GM13977 (cell line): ENCODE measurements around the gene ST6GAL1.
A peak's percentile ranks its signal among the peaks of the same experiment; 100 is the strongest.

Experiments
- DNase-seq: peaks from one replicate; pipeline ENCODE4 v3.0.0; 2012; ENCODE audit warnings: low spot score
- in situ Hi-C: fragments of 300-500 bp; cut with MboI; formaldehyde crosslinking; loops from one replicate; pipeline ENCODE4 v1.12.0; 2022; ENCODE audit warnings: low sequenced_read_pairs, low pct_unique_long_range_greater_than_20kb, mixed read lengths, inconsistent platforms; ENCODE audit not compliant: unreplicated experiment
- TF ChIP-seq, protein P1 (sequence below): IDR thresholded peaks from 2 replicates; pipeline ENCODE4 v1.5.1; 2012; ENCODE audit warnings: mild to moderate bottlenecking, control low read depth; ENCODE audit not compliant: insufficient read depth; ENCODE audit errors: extremely low read depth, missing control alignments

Gene ST6GAL1

DNA sequence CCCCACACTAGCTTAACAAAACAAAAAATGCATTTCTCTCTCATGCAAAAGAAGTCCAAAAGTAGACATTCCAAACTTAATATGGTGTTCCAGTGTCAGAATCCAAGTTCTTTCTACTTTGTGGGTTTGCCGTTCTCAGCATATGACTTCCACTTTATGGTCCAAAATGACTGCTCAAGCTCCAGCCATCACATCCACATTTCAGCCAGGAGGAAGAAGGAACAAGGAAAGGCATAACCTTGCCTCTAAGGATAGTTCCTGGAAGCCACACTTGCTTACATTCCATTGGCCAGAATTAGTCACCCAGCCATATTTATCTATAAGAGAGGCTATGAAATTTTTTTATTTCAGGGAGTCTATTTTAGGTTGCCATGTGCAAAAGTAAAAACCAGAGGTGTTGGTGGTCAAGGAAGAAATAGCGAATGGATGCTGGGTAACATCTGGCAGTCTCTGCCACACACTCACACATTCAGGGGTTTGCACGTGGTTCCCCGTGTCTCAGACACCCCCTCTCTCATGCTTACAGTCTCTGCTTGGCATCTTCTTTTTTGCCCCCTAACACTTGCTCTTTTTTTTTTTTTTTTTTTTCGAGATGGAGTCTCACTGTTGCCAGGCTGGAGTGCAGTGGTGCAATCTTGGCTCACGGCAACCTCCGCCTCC is 139.7 kb downstream of the ST6GAL1 start:
- TF ChIP-seq, protein P1, sequence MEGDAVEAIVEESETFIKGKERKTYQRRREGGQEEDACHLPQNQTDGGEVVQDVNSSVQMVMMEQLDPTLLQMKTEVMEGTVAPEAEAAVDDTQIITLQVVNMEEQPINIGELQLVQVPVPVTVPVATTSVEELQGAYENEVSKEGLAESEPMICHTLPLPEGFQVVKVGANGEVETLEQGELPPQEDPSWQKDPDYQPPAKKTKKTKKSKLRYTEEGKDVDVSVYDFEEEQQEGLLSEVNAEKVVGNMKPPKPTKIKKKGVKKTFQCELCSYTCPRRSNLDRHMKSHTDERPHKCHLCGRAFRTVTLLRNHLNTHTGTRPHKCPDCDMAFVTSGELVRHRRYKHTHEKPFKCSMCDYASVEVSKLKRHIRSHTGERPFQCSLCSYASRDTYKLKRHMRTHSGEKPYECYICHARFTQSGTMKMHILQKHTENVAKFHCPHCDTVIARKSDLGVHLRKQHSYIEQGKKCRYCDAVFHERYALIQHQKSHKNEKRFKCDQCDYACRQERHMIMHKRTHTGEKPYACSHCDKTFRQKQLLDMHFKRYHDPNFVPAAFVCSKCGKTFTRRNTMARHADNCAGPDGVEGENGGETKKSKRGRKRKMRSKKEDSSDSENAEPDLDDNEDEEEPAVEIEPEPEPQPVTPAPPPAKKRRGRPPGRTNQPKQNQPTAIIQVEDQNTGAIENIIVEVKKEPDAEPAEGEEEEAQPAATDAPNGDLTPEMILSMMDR = no peak
- in situ Hi-C loops = no loop called here
- DNase-seq = no peak

DNA sequence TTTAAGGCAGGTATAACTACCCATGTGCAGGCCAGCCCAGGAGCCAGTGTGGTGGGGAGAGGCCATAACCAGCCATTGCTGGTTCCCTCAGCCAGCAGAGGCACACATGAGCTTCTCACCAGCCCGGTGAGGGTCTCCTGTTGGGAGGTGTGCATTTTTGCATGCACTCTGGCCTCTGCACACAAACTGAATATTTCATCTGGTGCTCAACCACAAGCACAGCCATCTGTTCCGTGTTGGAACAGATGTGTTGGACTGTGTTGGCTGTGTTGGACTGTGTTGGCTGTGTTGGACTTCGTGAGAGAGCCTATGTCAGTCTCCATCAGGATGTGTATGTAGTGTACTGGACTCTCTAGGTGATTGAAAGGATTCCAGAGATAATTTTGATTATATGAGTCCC is 141.8 kb downstream of the ST6GAL1 start:
- TF ChIP-seq, protein P1 = no peak
- DNase-seq = no peak
- in situ Hi-C loops = no loop called here

DNA sequence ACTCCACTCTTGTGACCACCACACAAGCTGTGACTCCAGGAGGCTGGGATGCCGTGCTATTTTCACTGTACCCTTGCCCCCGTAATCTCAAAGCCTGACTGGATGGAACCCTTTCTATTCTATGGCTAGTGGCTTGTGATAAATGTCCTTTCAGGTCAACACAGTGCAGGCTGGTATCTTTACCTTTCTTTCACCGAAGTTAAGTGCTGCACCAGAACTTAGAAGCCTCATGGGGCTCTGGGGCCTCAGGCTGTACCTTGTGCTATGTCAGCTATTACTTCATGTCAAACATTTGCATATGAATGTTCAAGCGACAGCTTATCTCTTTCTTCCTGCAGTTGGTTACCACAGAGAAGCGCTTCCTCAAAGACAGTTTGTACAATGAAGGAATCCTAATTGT is 142.2 kb downstream of the ST6GAL1 start:
- peak; percentile 19 for DNase-seq
- in situ Hi-C loops = no loop called here
- TF ChIP-seq, protein P1 = no peak

DNA sequence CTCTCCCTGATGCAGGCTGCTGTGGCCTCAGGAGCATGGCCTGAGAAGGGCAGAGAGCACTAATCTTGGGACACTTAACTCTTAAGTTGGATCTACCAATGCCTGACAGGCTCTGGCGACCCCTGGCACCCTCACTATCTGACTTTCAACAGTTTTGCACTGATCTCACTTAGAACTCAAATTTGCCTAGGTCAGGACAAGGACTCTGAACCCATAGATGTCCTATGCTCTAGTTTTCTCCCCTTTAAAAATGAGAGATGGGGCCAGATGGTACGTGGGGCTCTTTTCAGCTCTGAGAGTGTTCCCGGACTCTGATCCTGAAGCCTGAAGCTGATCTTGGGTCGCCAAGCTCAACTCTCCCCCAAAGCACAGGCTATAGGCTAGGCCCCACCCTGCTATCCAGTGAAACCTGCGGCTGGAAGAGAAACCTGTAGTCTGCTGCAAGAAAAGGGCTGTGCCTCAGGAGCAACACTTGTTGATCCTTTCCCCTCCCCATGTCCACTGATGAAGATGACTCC is 143.3 kb downstream of the ST6GAL1 start:
- no peak for DNase-seq
- in situ Hi-C loops = no loop called here
- TF ChIP-seq, protein P1 = no peak

DNA sequence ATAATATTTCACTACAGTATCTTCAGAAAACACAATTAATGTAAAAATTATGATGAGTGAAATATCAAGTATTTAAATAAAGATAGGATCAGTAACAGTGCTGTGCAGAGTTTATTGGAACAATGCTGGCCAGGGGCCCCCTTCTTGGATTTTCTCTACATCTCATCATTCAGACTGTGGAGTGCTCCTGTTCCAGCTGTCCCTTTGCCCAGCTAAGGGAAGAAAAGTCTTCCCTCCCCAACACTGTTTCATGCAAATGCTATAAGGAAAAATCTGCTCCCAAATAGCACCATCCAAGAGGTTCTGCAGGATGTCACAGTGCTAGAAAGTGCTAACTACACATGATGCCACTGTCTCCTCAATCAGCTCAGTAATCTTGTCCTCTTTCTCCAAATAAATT is 144.5 kb downstream of the ST6GAL1 start:
- TF ChIP-seq, protein P1 = no peak
- no peak for DNase-seq
- in situ Hi-C loops = no loop called here

DNA sequence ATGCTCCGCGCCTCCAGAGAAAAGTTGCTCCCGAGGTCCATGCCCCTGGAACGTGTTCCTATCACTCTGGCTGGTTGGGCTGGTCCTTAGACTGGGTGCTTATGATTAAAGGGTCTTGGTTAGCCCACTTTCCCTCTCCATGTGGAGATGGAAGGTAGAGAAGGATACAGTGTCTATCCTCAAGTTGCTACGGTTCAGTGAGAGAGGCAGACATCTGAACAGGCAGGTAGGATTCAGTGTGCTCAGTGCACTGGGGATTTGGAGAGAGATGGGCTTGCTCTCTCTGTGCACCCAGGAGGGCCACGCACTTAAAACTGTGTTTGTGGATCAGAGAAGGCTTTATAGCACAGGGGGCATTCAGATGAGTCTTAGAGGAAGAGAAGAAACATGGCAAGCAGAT is 146.0 kb downstream of the ST6GAL1 start:
- in situ Hi-C loops = no loop called here
- DNase-seq = no peak
- TF ChIP-seq, protein P1 = no peak
